K562 (cell line): ENCODE data around the gene LHB. TPM values are rescaled to one million over a fixed set of nuclear protein-coding genes. Genes with fewer than 3 reads are reported as not detected.
A peak's percentile ranks its signal among the peaks of the same experiment; 100 is the strongest.

Source experiments
- CEBPG ChIP-seq, 3 experiments: fragments of 200-800 bp in 1 of 3; sonication (Bioruptor generic) in 1 of 3; sonication (generic) in 1 of 3; formaldehyde crosslinking in 1 of 3; IDR thresholded peaks in 2 of 3; conservative IDR thresholded peaks in 1 of 3; 2 replicates each; pipeline versions ENCODE4 v1.6.1 to v1.8.0; 2016 to 2022; ENCODE audit warnings: missing compliant biosample characterization in 2 of 3, missing genetic modification characterization in 2 of 3, mild to moderate bottlenecking in 1 of 3, missing genetic modification reagents in 1 of 3
- CREB3L1 ChIP-seq: fragments of 450-650 bp; IDR thresholded peaks from 2 replicates; pipeline ENCODE4 v1.6.1; 2014; ENCODE audit warnings: low read depth, mild to moderate bottlenecking, moderate library complexity, borderline replicate concordance
- E2F6 ChIP-seq, 2 experiments: IDR thresholded peaks; 2 replicates each; pipeline ENCODE4 v1.6.1; 2011; ENCODE audit warnings: borderline replicate concordance in 1 of 2, control low read depth in 1 of 2, low read depth in 1 of 2, low read length in 1 of 2, mild to moderate bottlenecking in 1 of 2, mixed read lengths in 1 of 2, moderate library complexity in 1 of 2; ENCODE audit not compliant: insufficient read depth in 1 of 2, insufficient read length in 1 of 2, poor library complexity in 1 of 2, severe bottlenecking in 1 of 2; ENCODE audit errors: extremely low read depth in 1 of 2
- ETS2 ChIP-seq: IDR thresholded peaks from 2 replicates; pipeline ENCODE4 v1.6.1; 2016; ENCODE audit warnings: borderline replicate concordance, missing genetic modification characterization, mild to moderate bottlenecking, moderate library complexity, missing compliant biosample characterization; ENCODE audit not compliant: poor library complexity, severe bottlenecking
- FIP1L1 ChIP-seq: fragments of 200-400 bp; formaldehyde crosslinking; IDR thresholded peaks from 2 replicates; pipeline ENCODE4 v1.6.1; 2018; ENCODE audit warnings: mild to moderate bottlenecking, low read depth, low read length; ENCODE audit not compliant: poor library complexity, severe bottlenecking
- HCFC1 ChIP-seq: IDR thresholded peaks from 2 replicates; pipeline ENCODE4 v1.6.1; 2012; ENCODE audit warnings: low read depth, low read length, improper control_type of control experiment
- JUN ChIP-seq, 2 experiments: sonication (generic) in 1 of 2; formaldehyde crosslinking in 1 of 2; IDR thresholded peaks; 2 replicates each; pipeline versions ENCODE4 v1.6.1 to v1.8.0; 2012 to 2022; ENCODE audit warnings: borderline replicate concordance in 2 of 2, mild to moderate bottlenecking in 2 of 2, improper control_type of control experiment in 1 of 2, low read depth in 1 of 2, low read length in 1 of 2, missing genetic modification reagents in 1 of 2
- LARP7 ChIP-seq: fragments of 450-650 bp; IDR thresholded peaks from 2 replicates; pipeline ENCODE4 v1.6.1; 2016
- MCM2 ChIP-seq: fragments of 450-650 bp; IDR thresholded peaks from 2 replicates; pipeline ENCODE4 v1.6.1; 2017; ENCODE audit warnings: low read depth, mild to moderate bottlenecking
- NONO ChIP-seq, 2 experiments: fragments of 200-400 bp in 1 of 2; fragments of 450-650 bp in 1 of 2; formaldehyde crosslinking in 1 of 2; IDR thresholded peaks; 2 replicates each; pipeline ENCODE4 v1.6.1; 2017; ENCODE audit warnings: low read depth in 2 of 2, mild to moderate bottlenecking in 2 of 2, moderate library complexity in 2 of 2, low read length in 1 of 2
- POLR2AphosphoS5 ChIP-seq: IDR thresholded peaks from 2 replicates; pipeline ENCODE4 v1.6.1; 2011; ENCODE audit warnings: mild to moderate bottlenecking, low read depth, low read length, moderate library complexity; ENCODE audit not compliant: control insufficient read depth, insufficient read depth
- POLR3G ChIP-seq: IDR thresholded peaks from 2 replicates; pipeline ENCODE4 v1.6.1; 2011; ENCODE audit not compliant: insufficient read length, insufficient replicate concordance; ENCODE audit errors: extremely low read depth
- RNF219 ChIP-seq: fragments of 250-450 bp; sonication (Bioruptor Pico); IDR thresholded peaks from 2 replicates; pipeline ENCODE4 v1.5.0; 2022; ENCODE audit warnings: mild to moderate bottlenecking
- TAF7 ChIP-seq: fragments of 450-650 bp; IDR thresholded peaks from 2 replicates; pipeline ENCODE4 v1.6.1; 2016; ENCODE audit warnings: missing genetic modification characterization, missing compliant biosample characterization
- TOE1 ChIP-seq, 2 experiments: fragments of 450-650 bp in 1 of 2; sonication (generic) in 1 of 2; formaldehyde crosslinking in 1 of 2; IDR thresholded peaks; 2 replicates each; pipeline versions ENCODE4 v1.7.1 to v1.8.0; 2016 to 2022; ENCODE audit warnings: borderline replicate concordance in 2 of 2, mild to moderate bottlenecking in 2 of 2, antibody characterized with exemption in 1 of 2, inconsistent platforms in 1 of 2, low read depth in 1 of 2, missing genetic modification reagents in 1 of 2, moderate library complexity in 1 of 2
- ZNF282 ChIP-seq: sonication (generic); formaldehyde crosslinking; IDR thresholded peaks from 2 replicates; pipeline ENCODE4 v1.8.1; 2023; ENCODE audit warnings: missing genetic modification reagents
- ZNF699 ChIP-seq: fragments of 250-450 bp; sonication (Bioruptor Pico); IDR thresholded peaks from 2 replicates; pipeline ENCODE4 v1.8.0; 2021; ENCODE audit warnings: mild to moderate bottlenecking, moderate library complexity; ENCODE audit not compliant: insufficient replicate concordance
- ZNF75A ChIP-seq: fragments of 450-650 bp; formaldehyde crosslinking; IDR thresholded peaks from 2 replicates; pipeline ENCODE4 v1.4.0; 2020; ENCODE audit warnings: mild to moderate bottlenecking
- polyA plus RNA-seq, 8 experiments: library from polyadenylated mRNA; depleted of rRNA in 4 of 8; stranded (reverse) in 5 of 8; unstranded in 3 of 8; fragments of >200 nt; fragmentation: Nextera tagmentation in 2 of 8; fragmentation: Illumina TruSeq in 1 of 8; extraction: Ambion mirVana in 2 of 8; extraction: Trizol in 1 of 8; gene quantifications; 2 replicates each; pipeline versions ENCODE4 v1.2.1 to v1.2.3, GENCODE V29; 2011 to 2014; ENCODE audit warnings: inconsistent platforms in 1 of 8, missing spikeins in 1 of 8
- total RNA-seq, 7 experiments: library from RNA; depleted of rRNA in 6 of 7; stranded (reverse); fragments of >200 nt in 6 of 7; fragmentation: Illumina TruSeq in 2 of 7; extraction: Trizol in 2 of 7; gene quantifications; 2 replicates each; pipeline versions ENCODE4 v1.2.1 to v1.2.3, GENCODE V29; 2011 to 2021; ENCODE audit warnings: low replicate concordance in 1 of 7

Gene LHB
- total and polyA plus RNA-seq, 9 of the 15 experiments (the other 6 are each of a cell fraction or from before 2014, with no cell fraction given) = 0.54 TPM; not detected in 8

GRCh38 chr19:48993175-48994034 lies 23.5 kb downstream of the LHB start, which contains the start of the genes GYS1 and RUVBL2 (continued):
- no peak for TF ChIP-seq POLR3G
- TF ChIP-seq JUN (IDR thresholded peaks at IDR 0.05; ENCODE audit: borderline replicate concordance, low read depth, low read length) = 0 out of 2 replicates have a peak, but pooled peaks have one; percentile 5
- TF ChIP-seq JUN (CRISPR knock-in tag; IDR thresholded peaks at IDR 0.05; ENCODE audit: borderline replicate concordance) = 0 out of 2 replicates have a peak, but pooled peaks have one; percentile 63
- TF ChIP-seq TAF7 = peak; percentile 77; the same call in 1 of the 2 replicates
- TF ChIP-seq ZNF75A (CRISPR knock-in tag) = no peak
- TF ChIP-seq NONO (IDR thresholded peaks at IDR 0.05; ENCODE audit: low read depth in 2 of 2, low read length in 1 of 2) = 0 out of 4 replicates have a peak, but pooled peaks of 1 of the 2 experiments have one; percentile 72
- TF ChIP-seq CEBPG (CRISPR knock-in tag; IDR thresholded peaks at IDR 0.05) = peak; percentile 49
- TF ChIP-seq CEBPG (tag; conservative IDR thresholded peaks at IDR 0.05 in 1 of 2, IDR thresholded peaks at IDR 0.05 in 1 of 2) = no peak
- no peak for TF ChIP-seq LARP7
- peak; percentile 79 for TF ChIP-seq FIP1L1
- peak; percentile 10; the same call in 1 of the 2 replicates for TF ChIP-seq TOE1 (IDR thresholded peaks at IDR 0.05; ENCODE audit: borderline replicate concordance)
- no peak for TF ChIP-seq TOE1 (CRISPR knock-in tag; IDR thresholded peaks at IDR 0.05; ENCODE audit: borderline replicate concordance, low read depth)
- peak in 1 of 2 experiments; percentile 35 for TF ChIP-seq E2F6 (IDR thresholded peaks at IDR 0.05; ENCODE audit: borderline replicate concordance in 1 of 2, extremely low read depth in 1 of 2, insufficient read depth in 1 of 2, insufficient read length in 1 of 2, low read depth in 1 of 2, low read length in 1 of 2, poor library complexity in 1 of 2, severe bottlenecking in 1 of 2)
- no peak for TF ChIP-seq RNF219 (CRISPR knock-in tag)
- no peak for TF ChIP-seq ZNF699 (CRISPR knock-in tag)
- TF ChIP-seq CREB3L1 = peak; percentile 10; the same call in 1 of the 2 replicates
- no peak for TF ChIP-seq ZNF282 (CRISPR knock-in tag)
- no peak for TF ChIP-seq MCM2
- peak; percentile 97 for TF ChIP-seq POLR2AphosphoS5
- peak; percentile 81 for TF ChIP-seq HCFC1
- TF ChIP-seq ETS2 (tag) = no peak
